Endometrium (tissue), 2 donors: ENCODE measurements around the gene COMTD1.

Experiments
- FAIRE-seq: peaks from 2 replicates; lab custom pipeline; 2012; peaks lifted over from hg19 to GRCh38; lab: Jason Lieb, UNC
- donor health status: control.
- donor health status: control.

COMTD1 gene

GRCh38 chr10:75245354-75246250, 9.8 kb upstream of the COMTD1 start:
- no peak for FAIRE-seq

- no peak for FAIRE-seq
These were observed 9.0 kb upstream of the COMTD1 start for GRCh38 chr10:75244487-75245353.

GRCh38 chr10:75243426-75243825, 7.7 kb upstream of the COMTD1 start:
- no peak for FAIRE-seq

- no peak for FAIRE-seq
These were observed 4.7 kb upstream of the COMTD1 start for GRCh38 chr10:75240329-75241076.

GRCh38 chr10:75239096-75239790, 3.5 kb upstream of the COMTD1 start:
- peak; percentile 39 for FAIRE-seq

- FAIRE-seq, result no peak
These were observed 2.7 kb upstream of the COMTD1 start for GRCh38 chr10:75238182-75239095.

- no peak for FAIRE-seq
These were observed 545 bp upstream of the COMTD1 start for GRCh38 chr10:75236178-75236825.

- no peak for FAIRE-seq
These were observed 928 bp downstream of the COMTD1 start for GRCh38 chr10:75234683-75235374.

- FAIRE-seq, result no peak
These were observed 1.6 kb downstream of the COMTD1 start for GRCh38 chr10:75234017-75234682.

- FAIRE-seq, result no peak
These were observed 2.2 kb downstream of the COMTD1 start for GRCh38 chr10:75233444-75234016.

GRCh38 chr10:75231672-75232581, 3.8 kb downstream of the COMTD1 start:
- FAIRE-seq, result no peak

GRCh38 chr10:75230600-75231038, 5.1 kb downstream of the COMTD1 start:
- FAIRE-seq, result peak; percentile 45

- no peak for FAIRE-seq
These were observed 5.8 kb downstream of the COMTD1 start for GRCh38 chr10:75229971-75230370.

- no peak for FAIRE-seq
These were observed 6.9 kb downstream of the COMTD1 start for GRCh38 chr10:75228834-75229233.

- FAIRE-seq, result no peak
These were observed 7.5 kb downstream of the COMTD1 start for GRCh38 chr10:75228278-75228677.

GRCh38 chr10:75226656-75227055, 9.1 kb downstream of the COMTD1 start:
- no peak for FAIRE-seq

- FAIRE-seq, result no peak
These were observed 9.7 kb downstream of the COMTD1 start for GRCh38 chr10:75226095-75226494.
